Left colon (tissue), 2 donors: ENCODE results near the gene AHI1. TPM values are rescaled to one million over a fixed set of nuclear protein-coding genes. Genes with fewer than 3 reads are reported as not detected.

Source experiments
- ATAC-seq: fragments of 200-7000 bp; cut with Tn5 transposase; one replicate; pipeline ENCODE4 v1.9.1; 2020; ENCODE audit warnings: mild to moderate bottlenecking, moderate library complexity
- DNase-seq, 2 donors: peaks; one replicate each; pipeline ENCODE4 v3.0.0-alpha.2; 2020
- intact Hi-C, 2 donors: fragments of 100-400 bp; cut with DNase I in 1 of 2; cut with micrococcal nuclease in 1 of 2; formaldehyde crosslinking; loops; one replicate each; pipeline versions ENCODE4 v1.11.2 to v1.14.0; 2022; cut with DNase I, micrococcal nuclease
- long read RNA-seq: library from polyadenylated mRNA; unstranded; transcript quantifications from one replicate; pipeline ENCODE4 v2.0.0, GENCODE V29; 2021
- total RNA-seq, 2 donors: library from RNA; stranded (reverse); fragmentation: NEBNext Ultra II Directional; extraction: Animal tissue kit (Norgen Biotek cat#: 25700); gene quantifications; one replicate each; pipeline ENCODE4 v1.2.1, GENCODE V29; 2021
- donor health status: DM: no; HTN: no; CAD: no.
- donor health status: DM: yes; HTN: yes; CAD: no.

Gene AHI1
- 10 to 100 TPM; 21.4 to 25.8 TPM for total RNA-seq
- long read RNA-seq, full-length matches to known transcripts, result 1 of 20 reads
- long read RNA-seq, partial matches to known transcripts, result 14 of 20 reads
- long read RNA-seq, other reads (novel, unspliced or antisense), result 5 of 20 reads

DNA sequence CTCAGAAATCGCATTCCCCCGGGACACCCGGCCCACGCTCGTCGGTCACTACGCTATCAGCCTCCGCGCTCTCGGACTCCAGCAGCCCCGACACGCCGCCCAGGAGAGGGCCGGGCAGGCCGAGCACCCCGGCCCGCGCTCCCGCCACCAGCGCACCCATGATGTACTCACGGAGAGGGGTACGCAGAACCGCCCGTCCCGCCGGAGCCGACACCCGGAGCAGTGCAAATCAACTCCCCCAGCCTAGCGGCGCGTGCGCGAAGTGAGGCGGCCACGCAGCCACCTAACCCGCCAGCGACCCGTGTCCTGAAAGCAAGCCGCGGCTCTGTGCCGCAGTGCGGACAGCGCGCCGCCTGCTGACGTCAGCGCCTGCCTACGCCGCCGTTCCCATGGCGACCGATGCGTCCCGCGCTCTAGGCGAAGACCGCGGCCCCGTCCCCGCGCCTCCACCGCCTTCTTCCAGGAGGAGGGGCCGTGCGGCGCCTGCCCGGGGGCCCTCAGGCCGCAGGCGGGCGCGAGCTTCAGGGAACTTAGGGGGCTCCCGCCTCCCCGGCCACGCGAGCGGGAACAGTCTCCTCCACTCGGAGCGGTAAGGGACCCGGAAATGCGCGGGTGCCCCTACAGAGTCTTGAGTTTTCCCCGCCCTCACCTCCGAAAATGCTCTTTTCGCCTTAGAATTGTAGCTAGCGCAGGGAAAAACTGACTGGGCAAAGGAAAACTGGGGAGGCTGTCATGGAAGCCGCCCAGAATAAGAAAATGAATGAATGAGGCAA, at the start of gene AHI1:
AHI1 (minus strand) TSS at position 329 of the 773 bp plus-strand sequence. CDS start 5,503 bp downstream, outside the sequence.
- DNase-seq (peak; percentile 94 to 96), ATAC-seq (peak; percentile 95)
- intact Hi-C loops, result no loop called here

DNA sequence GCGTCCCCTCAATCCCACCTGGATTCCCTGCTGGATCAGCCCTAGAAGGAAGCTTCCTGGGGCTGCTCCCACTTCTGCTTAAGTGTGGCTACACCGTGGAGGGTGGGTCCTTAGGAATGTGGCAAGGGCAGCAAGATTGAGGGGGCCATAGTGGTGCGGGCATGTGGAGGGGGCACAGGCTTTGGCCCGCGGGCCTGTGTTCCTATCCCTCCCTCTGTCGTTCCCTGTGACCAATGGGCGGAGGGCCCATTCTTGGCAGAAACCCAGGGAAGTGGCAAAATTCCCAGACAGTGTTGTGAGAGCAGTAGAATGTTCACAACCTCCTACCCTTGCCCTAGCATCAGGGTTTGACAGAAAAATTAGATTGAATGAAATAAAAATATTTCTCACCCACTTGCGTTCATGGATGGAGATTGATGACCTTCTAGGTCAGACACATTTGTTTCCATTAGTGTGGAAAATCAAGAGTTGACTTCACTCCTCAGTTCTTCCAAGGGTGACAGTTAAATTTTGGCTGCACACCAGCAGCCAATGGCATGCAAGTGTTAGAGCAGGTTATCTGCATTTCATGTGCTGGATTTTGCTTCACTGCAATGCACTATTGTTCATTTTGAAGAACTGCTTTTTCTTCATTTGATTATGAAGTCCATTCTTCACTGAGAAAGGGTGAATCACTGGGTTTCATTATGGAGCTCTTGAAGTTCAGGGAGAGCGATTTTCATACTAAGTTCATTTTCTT, 49.3 kb upstream of the AHI1 start:
- ATAC-seq, result no peak
- intact Hi-C loops, result no loop called here
- DNase-seq, result no peak

DNA sequence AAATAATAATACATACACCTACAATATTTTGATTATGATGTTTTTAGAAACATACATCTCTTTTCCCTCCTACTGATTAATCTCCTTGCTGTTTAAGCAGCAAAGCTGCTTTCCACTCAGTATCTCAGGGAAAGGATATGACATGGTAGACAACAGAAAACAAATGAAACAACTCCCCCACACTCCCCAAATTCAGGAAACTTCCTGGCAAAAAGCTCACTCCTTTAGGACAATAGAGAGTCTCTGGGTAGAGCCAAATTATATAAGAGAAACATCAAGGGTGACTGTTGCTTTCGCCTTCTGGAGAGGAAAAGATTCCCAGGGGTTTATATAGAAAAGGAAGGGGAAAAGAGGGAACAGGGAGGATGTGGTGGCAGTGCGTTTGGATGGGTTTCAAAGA, 48.7 kb upstream of the AHI1 start:
- ATAC-seq (no peak), DNase-seq (no peak)
- intact Hi-C loops, result no loop called here

DNA sequence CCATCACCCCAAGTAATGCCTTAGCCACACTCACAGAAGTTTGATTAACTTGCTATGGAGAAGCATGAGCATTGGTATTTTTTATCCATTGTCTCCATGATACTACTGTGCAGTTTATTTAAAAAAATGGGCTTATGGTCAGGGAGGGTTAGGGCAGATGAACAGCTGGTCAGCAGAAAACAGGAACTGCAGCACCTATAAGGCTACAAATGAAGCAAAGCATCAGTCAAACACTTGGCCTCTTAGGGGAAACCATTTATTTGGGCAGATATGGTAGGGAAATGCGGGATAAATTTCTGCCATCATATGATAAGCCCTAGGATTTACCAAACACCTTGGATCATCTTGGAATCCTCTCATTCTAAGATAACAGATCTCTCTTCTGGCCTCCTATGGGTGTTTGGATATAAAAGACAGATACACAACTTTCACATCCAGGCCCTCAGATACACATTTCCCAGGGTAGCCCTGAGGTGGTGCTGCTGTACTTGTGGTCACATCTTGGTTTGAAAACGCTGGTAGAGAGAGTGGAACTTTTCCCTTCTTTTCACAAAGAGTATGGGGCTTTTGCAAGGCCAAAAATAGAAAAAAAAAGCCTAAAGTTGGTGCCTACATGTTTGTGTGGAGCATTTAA, 42.8 kb upstream of the AHI1 start:
- intact Hi-C loops, result no loop called here
- ATAC-seq (no peak), DNase-seq (no peak)

DNA sequence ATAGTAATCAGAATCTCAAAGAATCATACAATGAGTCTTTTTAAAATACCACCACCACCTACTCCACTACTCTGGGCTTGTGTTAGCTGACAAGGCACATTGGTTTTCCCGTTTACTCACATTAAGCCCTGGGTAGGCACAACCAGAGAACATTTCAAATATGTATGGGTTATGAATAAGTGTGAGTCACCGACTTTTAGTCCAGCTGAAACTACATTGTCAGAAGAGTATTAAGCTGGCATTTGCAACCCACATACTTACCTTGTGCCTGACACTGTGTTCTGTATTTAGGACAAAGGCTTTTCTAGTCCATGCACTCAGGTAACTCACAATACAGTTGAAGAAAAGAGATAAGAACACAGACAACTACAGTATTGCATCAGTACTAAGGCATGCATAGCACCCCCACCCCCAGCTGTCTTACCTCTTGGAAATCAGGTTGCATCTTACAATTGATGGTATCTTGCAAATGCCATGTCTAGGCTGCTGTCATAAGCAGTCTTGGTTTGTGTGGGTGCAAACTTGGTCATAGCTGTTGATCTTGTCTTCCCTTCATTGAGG, 40.3 kb upstream of the AHI1 start:
- no peak for DNase-seq
- intact Hi-C loops, result loop anchor here in 1 of 2 donors (2.0 kb wide), 1 partner anchor 689 kb away; no protein-coding TSS in a partner anchor
- ATAC-seq, result no peak

DNA sequence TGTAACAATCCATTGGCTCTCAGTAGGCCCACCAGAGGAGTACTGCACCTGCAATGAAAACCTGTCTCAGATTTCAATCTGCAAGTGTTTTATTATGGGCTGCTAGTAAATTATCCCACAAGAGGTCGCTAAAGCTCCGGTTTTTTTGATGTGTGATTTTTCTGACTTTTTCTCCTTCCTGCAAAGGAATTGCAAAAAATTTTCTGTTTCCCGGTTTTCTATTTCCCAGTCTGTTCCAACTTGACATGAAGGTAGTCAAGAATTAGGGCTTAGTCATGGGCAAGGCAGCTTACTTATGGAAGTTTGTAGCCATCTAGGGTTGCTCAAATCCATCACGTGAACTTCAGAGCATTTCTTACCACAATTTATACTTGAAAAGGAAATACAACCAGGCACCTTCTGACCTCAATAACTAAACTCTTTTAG, 38.5 kb upstream of the AHI1 start:
- intact Hi-C loops, result loop anchor here in 1 of 2 donors (2.0 kb wide), 1 partner anchor 691 kb away; no protein-coding TSS in a partner anchor
- no peak for DNase-seq
- ATAC-seq, result peak; percentile 37

DNA sequence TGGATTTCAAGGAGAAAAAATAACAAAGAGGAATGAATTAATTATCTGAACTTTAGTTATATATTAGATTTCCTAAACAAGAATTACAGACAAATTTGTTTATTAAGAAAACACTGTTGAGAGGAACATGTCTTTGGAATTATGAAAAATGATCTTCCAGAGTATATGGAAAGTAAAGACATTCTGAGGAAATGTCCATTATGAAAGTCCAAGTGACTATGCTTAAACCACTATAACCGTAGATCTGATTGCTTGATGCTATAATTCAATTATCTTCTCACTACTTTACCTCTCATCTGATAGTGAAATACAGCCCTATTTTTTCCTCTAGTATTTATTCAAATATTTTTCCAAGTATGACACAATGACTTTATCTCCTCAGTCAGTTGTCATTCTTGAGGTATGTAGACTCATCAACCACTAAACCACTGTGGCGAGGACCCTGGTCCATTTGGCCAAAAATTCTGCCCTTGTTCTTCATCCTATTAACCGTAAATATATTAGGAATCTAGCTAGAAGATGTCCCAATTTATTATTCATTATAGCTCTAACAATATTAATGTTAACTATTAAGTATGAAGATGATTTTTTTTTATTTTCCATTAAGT, 37.3 kb upstream of the AHI1 start:
- ATAC-seq (no peak), DNase-seq (no peak)
- intact Hi-C loops, result no loop called here

DNA sequence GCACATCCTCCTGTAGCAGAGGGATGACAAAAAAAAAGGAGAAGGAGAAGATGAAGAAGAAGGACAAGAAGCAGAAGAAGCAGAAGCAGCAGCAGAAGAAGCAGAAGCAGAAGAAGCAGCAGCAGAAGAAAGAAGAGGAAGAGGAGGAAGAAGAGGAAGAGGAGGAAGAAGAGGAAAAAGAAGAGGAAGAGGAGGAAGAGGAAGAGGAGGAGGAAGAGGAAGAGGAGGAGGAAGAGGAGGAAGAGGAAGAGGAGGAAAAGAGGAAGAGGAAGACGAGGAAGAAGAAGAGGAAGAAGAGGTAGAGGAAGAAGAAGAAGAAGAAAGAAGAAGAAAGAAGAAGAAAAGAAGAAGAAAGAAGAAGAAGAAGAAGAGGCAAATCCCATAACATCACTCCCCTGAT, 35.0 kb upstream of the AHI1 start:
- intact Hi-C loops, result no loop called here
- DNase-seq (no peak), ATAC-seq (no peak)

DNA sequence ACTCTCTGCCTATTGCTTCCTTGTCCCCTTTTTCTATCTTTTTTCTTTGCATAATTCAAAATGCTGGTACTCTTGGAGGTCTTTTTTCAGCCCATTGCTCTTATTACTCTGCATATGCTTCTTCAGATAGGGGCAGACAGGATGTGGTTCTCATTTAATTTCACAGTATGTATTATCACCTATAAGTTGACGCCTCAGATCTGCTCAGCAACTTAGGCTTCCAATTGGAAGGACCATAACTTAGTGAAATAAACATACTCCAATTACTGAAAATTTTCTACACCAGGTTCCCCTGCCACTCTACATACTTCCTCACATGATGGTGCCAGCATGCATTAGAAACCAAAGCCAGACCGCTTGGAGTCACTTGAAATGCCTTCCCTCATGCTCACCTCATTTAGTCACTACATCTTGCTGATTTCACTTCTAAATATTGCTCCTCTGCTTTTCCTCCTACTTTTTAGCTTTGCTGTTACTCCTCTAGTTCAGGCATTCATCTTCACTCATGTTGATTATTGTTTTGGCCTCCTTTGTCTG, 34.5 kb upstream of the AHI1 start:
- no peak for ATAC-seq
- intact Hi-C loops, result no loop called here
- no peak for DNase-seq

DNA sequence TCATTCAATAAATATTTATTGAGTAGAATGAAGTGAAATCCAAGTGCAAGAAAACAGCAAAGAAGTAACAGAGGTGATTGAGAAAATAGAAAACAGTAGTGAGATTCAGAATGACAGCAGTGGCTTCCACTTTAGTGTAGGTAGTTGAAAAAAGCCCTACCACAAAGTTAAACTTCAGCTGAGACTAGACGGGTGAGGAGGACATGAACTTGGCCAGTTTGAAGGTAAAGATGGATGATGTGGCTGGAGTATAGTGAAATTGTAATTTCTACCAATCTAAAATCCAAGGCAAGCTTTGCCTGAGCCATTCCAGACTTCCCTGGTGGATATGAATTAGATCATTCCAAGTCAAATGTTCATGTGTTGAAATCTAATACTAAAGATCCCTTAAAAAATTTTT, 32.6 kb upstream of the AHI1 start:
- intact Hi-C loops, result no loop called here
- ATAC-seq (no peak), DNase-seq (no peak)

DNA sequence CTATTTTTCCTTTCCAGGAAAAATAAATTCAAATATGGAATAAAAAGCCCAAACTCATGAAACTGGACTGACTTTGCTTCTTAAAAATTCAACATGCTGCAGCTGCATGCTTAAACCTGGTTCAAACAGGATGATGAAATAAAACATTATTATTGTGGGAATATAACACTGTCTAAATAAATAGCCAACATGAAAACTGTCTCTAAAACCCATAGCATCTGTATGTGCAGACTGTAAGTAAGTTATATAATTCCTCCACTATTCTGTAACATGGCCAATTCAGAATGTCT, 30.4 kb upstream of the AHI1 start:
- ATAC-seq, result no peak
- intact Hi-C loops, result no loop called here
- DNase-seq, result no peak

DNA sequence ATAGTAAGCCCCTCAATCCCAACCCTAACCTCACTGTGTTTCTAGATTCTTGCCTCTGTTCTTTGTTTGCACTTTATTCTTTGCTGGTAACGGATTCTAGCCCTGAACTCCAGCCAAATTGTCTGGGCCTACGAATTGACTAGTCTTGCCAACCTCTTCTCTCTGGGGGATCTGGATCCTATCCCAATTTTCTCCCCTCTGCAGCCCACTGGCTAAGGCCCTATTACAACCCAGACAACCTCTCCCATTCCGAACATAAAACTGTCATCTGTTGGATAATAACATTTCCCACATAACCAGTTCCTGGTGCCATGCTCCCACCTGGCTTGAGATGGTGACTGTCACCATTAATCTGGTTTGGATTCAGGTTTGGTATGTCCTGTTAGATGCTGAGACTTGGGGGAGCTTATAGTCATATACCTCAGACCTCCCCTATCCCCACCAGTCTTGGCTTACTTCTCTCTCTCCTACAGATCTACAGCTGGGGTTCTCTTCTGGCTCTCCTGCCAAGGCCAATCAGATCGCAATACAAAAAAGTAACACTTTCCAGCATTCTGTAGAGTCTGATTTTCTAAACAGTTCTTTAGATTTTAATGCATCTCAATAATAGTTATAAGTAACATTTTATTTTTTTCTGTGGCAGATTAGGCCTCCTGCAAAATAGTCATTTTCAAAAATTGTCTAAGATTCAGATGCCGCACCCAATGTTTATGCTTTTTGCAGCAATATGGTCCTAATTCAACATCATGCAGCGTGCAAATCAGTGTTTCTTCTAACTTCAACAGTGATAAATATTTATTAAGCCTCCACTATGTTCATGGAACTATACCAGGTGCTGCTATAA, 29.8 kb upstream of the AHI1 start:
- intact Hi-C loops, result no loop called here
- DNase-seq (no peak), ATAC-seq (no peak)

DNA sequence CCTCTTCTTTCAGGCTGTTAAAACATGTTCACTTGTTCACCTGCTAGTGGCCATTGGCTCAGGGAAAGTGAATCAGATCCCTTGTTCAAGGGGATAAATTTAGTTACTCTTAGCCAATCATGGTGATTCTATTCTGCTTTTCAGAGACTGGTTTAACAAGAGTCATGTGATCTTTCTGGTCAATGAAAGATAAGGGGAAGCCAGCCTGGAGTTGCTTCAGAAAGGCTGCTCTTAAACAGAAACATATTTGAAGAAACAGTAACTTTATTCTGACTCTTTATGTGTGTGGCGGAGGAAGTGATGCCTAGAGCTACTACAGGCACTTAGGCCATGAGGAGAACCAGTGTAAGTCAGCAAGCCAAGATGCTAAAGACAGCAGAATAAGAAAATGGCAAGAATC, 28.1 kb upstream of the AHI1 start:
- intact Hi-C loops, result no loop called here
- ATAC-seq (no peak), DNase-seq (no peak)

DNA sequence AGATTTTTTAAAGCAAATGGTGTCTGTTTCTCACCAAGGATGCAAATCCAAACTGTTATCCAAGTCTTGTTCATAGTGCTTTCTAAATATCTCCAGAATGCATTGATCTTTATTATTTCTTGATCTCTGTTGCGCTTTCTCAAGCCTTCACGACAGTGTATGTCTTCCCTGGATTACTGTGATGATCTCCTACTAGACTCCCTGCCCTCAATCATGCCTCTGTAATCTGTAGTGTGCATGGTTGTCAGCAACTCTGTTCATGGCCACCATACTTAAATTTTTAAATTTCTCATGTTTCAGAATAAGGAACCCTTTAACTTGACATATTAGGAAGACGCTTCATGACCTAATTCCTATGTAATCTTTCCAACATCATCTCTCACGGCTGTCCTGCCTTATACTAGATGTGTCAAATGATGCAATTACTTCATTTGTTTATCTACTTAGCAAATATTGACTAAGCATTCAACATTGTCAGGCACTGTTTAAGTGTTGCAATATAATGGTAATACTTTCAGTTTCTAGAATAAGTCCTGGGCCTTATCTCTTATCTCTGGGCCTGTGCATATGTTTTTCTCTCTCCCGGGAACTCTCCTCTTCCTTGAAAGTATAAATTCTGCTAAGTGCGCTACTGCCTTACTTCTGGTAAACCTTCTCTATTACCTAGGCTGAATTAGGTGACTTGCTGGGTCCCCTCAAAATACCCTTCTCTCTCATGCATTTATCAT, 25.6 kb upstream of the AHI1 start:
- DNase-seq (no peak), ATAC-seq (peak; percentile 99)
- intact Hi-C loops, result no loop called here

DNA sequence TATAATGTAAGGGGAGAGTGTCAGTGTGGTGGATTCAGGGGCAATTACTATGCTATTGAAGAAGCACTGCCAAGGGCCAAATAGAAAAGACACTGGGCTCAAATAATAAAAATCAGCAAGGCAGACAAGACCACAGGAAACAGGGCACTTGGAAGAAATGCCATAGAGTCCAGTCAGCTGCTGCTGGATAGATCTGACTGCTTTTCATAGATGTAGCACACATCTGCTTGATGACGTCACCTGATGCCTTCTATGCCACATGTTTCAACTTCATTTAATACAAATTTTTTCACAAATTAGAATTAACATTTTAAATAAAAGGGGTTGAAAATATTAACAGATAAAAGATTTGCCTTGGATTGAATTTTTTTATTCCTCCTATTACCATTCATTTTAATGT, 23.9 kb upstream of the AHI1 start:
- ATAC-seq (no peak), DNase-seq (no peak)
- intact Hi-C loops, result no loop called here

DNA sequence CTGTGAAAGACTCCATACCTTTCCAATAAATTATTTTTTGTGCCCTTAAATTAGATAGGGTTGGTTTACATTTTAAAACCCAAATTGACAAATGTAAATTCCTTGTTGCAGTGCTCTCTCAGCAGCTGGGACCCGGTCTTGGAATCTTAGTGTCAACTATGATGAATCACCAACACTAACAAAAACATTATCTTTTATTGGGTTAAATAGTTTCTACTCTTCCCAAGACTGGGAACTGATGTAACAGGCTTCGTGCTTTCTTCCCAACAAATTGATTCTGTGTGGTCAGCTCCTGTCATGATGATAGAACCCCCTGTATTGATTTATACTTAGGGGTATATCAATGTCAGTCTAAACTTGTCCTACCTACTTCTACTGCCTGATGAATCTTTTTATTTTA, 23.2 kb upstream of the AHI1 start:
- no peak for ATAC-seq
- intact Hi-C loops, result no loop called here
- DNase-seq, result no peak

DNA sequence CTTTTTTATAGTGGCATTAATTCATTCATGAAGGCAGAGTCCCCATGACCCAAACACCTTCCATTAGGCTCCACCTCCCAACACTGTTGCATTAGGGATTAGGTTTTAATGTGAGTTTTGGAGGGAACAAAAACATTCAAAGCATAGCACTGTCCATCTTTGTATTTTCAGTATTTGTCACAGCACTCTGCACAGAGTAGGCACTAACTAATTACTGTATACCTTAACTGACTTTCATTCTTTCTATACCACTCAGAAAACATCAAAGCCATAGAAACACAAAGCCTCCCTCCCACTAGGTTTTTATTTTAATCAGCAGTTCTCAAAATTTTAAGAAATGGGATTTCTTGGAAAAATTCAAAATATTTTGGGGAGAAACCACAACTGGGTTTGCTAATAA, 21.8 kb upstream of the AHI1 start:
- DNase-seq (no peak), ATAC-seq (no peak)
- intact Hi-C loops, result no loop called here
